ENCODE measurements around the gene SUN2. TPM values are rescaled to one million over a fixed set of nuclear protein-coding genes. Genes with fewer than 3 reads are reported as not detected.
A peak's percentile ranks its signal among the peaks of the same experiment; 100 is the strongest.

SUN2 gene
- total RNA-seq, 1 donor from 2014 or later: 258 TPM

DNA sequence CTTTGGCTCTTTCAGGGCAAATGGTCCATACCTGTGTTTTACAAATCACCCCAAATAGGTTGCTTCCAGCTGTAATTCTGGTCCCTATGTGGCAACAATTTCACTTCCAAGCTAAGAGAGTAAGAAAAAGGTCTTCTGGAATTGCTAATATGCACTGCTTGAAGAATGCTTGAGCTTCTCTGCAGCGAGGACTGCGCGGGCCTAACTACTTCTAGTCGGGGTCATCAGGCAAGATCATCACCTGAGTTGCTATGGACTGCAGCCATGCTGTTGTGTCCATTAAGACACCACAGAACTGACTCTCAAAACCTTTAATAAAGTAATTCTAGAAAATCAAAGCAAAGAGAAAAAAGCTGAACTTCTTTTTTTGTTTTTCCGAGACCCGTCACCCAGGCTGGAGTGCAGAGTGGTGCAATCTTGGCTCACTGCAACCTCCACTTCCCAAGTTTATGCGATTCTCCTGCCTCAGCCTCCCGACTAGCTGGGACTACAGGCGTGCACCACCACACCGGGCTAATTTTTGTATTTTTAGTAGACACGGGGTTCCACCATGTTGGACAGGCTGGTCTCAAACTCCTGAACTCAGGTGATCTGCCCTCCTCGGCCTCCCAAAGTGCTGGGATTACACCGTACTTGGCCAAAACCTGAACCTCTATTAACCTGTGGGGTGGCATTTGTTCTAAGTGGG is 57.2 kb downstream of the SUN2 start:
- DNase-seq (ENCODE audit: extremely low spot score in 2 of 2): no peak
- H3K36me3 ChIP-seq: no peaks in the 10 kb centered on the region
- intact Hi-C loops (cut with DNase I): no loop called here
- TF ChIP-seq POLR2A (IDR thresholded peaks at IDR 0.05) (no peak), POLR2AphosphoS5 (IDR thresholded peaks at IDR 0.05; ENCODE audit: insufficient read depth in 1 of 2, low read depth in 1 of 2) (no peak)
- TF ChIP-seq, protein P1, sequence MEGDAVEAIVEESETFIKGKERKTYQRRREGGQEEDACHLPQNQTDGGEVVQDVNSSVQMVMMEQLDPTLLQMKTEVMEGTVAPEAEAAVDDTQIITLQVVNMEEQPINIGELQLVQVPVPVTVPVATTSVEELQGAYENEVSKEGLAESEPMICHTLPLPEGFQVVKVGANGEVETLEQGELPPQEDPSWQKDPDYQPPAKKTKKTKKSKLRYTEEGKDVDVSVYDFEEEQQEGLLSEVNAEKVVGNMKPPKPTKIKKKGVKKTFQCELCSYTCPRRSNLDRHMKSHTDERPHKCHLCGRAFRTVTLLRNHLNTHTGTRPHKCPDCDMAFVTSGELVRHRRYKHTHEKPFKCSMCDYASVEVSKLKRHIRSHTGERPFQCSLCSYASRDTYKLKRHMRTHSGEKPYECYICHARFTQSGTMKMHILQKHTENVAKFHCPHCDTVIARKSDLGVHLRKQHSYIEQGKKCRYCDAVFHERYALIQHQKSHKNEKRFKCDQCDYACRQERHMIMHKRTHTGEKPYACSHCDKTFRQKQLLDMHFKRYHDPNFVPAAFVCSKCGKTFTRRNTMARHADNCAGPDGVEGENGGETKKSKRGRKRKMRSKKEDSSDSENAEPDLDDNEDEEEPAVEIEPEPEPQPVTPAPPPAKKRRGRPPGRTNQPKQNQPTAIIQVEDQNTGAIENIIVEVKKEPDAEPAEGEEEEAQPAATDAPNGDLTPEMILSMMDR (IDR thresholded peaks at IDR 0.05): no peak
- no peaks in the 10 kb centered on the region for H3K9me3 ChIP-seq
- peak overlapping the region; percentile 68 to 95 for H3K4me3 ChIP-seq
- peaks cover 57% of the 10 kb centered on the region for H3K4me1 ChIP-seq
- H3K27ac ChIP-seq: peak overlapping the region; percentile 98
- no peaks in the 10 kb centered on the region for H3K27me3 ChIP-seq

DNA sequence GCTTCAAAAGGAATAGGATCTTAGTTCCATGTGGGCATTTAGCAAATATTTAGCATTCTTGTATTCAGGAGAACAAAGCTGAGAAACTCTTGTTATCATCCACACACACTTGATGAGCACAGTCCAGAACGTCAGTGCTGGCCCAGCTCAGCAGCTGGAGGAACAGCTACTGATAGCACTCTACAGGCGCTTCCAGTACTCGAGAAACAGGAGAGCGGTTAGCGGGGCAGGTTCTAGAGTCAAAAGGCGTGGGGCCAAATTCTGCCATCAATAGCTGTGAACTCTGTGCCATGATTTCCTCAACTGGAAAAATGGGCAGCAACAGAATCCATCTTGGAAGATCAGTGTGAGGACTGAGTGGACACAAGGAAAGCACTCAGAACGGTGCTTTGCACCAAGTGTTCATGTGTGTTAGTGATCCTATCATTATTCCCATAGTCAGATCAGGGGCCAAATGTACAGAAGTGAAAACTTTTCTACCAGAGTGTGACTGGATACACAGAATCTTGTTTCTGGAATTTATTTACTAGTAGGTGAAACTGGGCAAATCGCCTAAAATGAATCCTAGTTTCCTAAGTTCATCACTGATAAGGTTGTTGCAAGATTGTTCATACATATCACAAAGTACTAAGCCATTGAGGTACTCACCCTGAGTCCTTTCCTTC is 58.2 kb downstream of the SUN2 start:
- Histone ChIP-seq H3K27ac (peak overlapping the region; percentile 98), H3K27me3 (no peaks in the 10 kb centered on the region), H3K4me3 (no peak overlapping the region), H3K36me3 (no peaks in the 10 kb centered on the region), H3K9me3 (no peaks in the 10 kb centered on the region), H3K4me1 (peaks cover 61% of the 10 kb centered on the region)
- no peak for DNase-seq (ENCODE audit: extremely low spot score in 2 of 2)
- intact Hi-C loops (cut with DNase I): no loop called here
- TF ChIP-seq POLR2AphosphoS5 (IDR thresholded peaks at IDR 0.05; ENCODE audit: insufficient read depth in 1 of 2, low read depth in 1 of 2) (no peak), POLR2A (IDR thresholded peaks at IDR 0.05) (no peak)
- TF ChIP-seq, protein P1 (IDR thresholded peaks at IDR 0.05): no peak

DNA sequence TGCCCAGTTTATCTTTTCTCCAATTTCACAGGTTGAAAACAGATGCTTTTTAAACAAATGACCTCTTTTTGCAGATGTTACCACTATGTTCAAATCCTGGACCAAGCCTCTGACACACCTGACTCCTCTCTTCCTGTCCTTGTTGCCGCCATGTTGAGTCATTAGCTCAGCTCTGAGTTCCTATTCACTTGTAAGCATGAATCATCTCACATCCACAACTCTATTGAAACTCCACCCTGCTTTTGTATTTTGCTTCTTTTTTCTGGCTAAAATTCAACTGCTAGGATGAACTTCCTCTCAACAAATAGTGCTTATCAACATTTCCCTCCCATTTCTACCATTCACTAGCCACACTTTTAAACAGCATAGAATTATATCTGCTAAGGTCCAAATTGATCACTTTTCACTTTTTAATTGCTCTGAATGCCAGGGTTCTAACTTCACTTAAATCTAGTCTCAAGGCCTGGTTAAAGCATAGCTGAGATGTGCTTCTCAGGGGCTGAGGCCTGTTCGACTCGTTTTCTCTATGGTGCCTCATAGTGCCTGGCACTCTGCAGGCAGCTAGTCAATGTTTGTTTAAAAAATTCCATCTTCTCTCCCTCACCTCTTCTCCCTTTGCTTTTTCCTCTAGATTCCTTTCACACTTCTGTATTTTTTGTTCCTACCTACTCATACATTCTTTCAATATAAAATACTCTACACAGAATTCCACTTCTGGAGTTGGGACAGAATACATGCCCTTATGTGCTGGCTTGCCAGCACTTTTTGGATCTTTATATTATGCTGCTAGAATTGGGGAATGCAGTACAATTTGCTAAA is 59.0 kb downstream of the SUN2 start:
- Histone ChIP-seq H3K4me1 (peaks cover 61% of the 10 kb centered on the region), H3K27me3 (no peaks in the 10 kb centered on the region), H3K27ac (peak overlapping the region; percentile 98), H3K9me3 (no peaks in the 10 kb centered on the region), H3K4me3 (no peak overlapping the region), H3K36me3 (peaks cover 0 to 5% of the 10 kb centered on the region in 2 donors)
- DNase-seq (ENCODE audit: extremely low spot score in 2 of 2): no peak
- intact Hi-C loops (cut with DNase I): no loop called here
- TF ChIP-seq, protein P1 (IDR thresholded peaks at IDR 0.05): no peak
- TF ChIP-seq POLR2AphosphoS5 (IDR thresholded peaks at IDR 0.05; ENCODE audit: insufficient read depth in 1 of 2, low read depth in 1 of 2) (peak in 1 of 2 donors; percentile 92), POLR2A (IDR thresholded peaks at IDR 0.05) (no peak)

DNA sequence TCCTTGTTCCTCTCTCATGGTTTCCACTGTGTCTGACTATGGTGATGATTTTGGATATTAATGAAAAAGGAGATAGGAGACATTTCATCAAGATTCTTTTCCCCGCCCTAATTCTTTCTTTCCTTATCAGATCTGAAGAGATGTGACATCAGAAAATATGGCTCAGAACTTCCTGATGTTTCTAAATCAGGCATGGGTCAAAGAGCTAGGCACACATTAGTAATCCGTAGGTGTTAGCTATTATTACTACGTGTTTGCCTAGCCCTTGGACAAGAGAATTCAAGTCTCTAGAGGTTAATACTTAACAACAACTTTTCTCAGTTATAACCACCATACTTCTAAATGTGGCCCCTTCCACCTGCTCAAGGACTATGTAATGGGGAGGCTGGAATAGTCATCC is 60.9 kb downstream of the SUN2 start:
- intact Hi-C loops (cut with DNase I): no loop called here
- H3K4me1 ChIP-seq: peaks cover 57% of the 10 kb centered on the region
- H3K27ac ChIP-seq: no peak overlapping the region
- H3K36me3 ChIP-seq: peaks cover 0 to 5% of the 10 kb centered on the region in 2 donors
- TF ChIP-seq POLR2AphosphoS5 (IDR thresholded peaks at IDR 0.05; ENCODE audit: insufficient read depth in 1 of 2, low read depth in 1 of 2) (no peak), POLR2A (IDR thresholded peaks at IDR 0.05) (no peak)
- TF ChIP-seq, protein P1 (IDR thresholded peaks at IDR 0.05): no peak
- DNase-seq (ENCODE audit: extremely low spot score in 2 of 2): no peak
- H3K4me3 ChIP-seq: no peak overlapping the region
- no peaks in the 10 kb centered on the region for H3K27me3 ChIP-seq
- H3K9me3 ChIP-seq: no peaks in the 10 kb centered on the region
